Right atrium auricular region (tissue), 2 donors: ENCODE data around the gene OR4S1. TPM values are rescaled to one million over a fixed set of nuclear protein-coding genes. Genes with fewer than 3 reads are reported as not detected.

Source experiments
- DNase-seq: peaks from one replicate; pipeline ENCODE4 v3.0.0-alpha.2; 2019; ENCODE audit warnings: low spot score
- H3K27ac ChIP-seq, 2 donors: fragments of 200-600 bp; sonication (generic); 1 replicate in 1 of 2; 2 replicates in 1 of 2; pipeline ENCODE4 v1.5.1; 2016 to 2019
- H3K27me3 ChIP-seq, 2 donors: fragments of 200-600 bp; sonication (generic); one replicate each; pipeline versions ENCODE4 v1.5.1 to v1.6.0; 2017 to 2019
- H3K36me3 ChIP-seq: fragments of 200-600 bp; sonication (generic); one replicate; pipeline ENCODE4 v1.5.1; 2016
- H3K4me1 ChIP-seq, 2 donors: fragments of 200-600 bp; sonication (generic); one replicate each; pipeline versions ENCODE4 v1.5.1 to v1.6.0; 2017 to 2019
- H3K4me3 ChIP-seq, 2 donors: fragments of 200-600 bp; sonication (generic); 1 replicate in 1 of 2; 2 replicates in 1 of 2; pipeline ENCODE4 v1.5.1; 2017 to 2019; ENCODE audit warnings: mild to moderate bottlenecking in 1 of 2, moderate library complexity in 1 of 2
- H3K9me3 ChIP-seq, 2 donors: fragments of 200-600 bp; sonication (generic); one replicate each; pipeline ENCODE4 v1.5.1; 2019
- total RNA-seq, 2 donors: library from RNA; depleted of rRNA; stranded (reverse); fragments of >200 nt; gene quantifications; one replicate each; pipeline ENCODE4 v1.1.0, GENCODE V29; 2016
- TF ChIP-seq, protein P1 (sequence below), 2 donors: fragments of 200-600 bp; sonication (generic); IDR thresholded peaks; one replicate each; pipeline ENCODE4 v1.5.1; 2019; ENCODE audit warnings: antibody characterized with exemption in 2 of 2

OR4S1 gene
- total RNA-seq, 2 donors from 2014 or later = not detected

DNA sequence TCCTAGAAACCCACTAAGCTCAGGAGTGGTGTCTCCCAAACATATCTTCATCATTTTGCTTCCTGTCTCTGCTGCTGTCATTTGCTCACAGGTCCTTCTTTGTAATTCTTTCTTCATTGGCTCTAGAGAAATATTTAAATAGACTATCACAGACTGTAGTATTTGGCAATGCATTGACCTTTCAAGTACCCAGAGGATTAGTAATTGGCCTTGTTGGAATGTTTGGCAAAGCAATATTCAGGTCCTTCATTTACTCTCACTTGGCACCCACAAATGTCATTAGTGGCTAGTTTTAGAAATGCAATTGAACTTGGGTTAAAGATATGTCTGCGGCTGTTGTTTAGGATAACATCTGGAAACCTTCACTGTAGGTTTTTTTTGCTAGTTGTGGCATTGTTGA lies 48.7 kb downstream of the OR4S1 start:
- no peaks in the 10 kb centered on the region for H3K9me3 ChIP-seq
- TF ChIP-seq, protein P1, sequence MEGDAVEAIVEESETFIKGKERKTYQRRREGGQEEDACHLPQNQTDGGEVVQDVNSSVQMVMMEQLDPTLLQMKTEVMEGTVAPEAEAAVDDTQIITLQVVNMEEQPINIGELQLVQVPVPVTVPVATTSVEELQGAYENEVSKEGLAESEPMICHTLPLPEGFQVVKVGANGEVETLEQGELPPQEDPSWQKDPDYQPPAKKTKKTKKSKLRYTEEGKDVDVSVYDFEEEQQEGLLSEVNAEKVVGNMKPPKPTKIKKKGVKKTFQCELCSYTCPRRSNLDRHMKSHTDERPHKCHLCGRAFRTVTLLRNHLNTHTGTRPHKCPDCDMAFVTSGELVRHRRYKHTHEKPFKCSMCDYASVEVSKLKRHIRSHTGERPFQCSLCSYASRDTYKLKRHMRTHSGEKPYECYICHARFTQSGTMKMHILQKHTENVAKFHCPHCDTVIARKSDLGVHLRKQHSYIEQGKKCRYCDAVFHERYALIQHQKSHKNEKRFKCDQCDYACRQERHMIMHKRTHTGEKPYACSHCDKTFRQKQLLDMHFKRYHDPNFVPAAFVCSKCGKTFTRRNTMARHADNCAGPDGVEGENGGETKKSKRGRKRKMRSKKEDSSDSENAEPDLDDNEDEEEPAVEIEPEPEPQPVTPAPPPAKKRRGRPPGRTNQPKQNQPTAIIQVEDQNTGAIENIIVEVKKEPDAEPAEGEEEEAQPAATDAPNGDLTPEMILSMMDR (IDR thresholded peaks at IDR 0.05) = no peak

More for the DNA sequence above, 48.7 kb downstream of the OR4S1 start:
- no peaks in the 10 kb centered on the region for H3K36me3 ChIP-seq
- no peaks in the 10 kb centered on the region for H3K27me3 ChIP-seq
- H3K27ac ChIP-seq = no peak overlapping the region
- DNase-seq = no peak
- H3K4me1 ChIP-seq = no peaks in the 10 kb centered on the region
- no peak overlapping the region for H3K4me3 ChIP-seq

Other genes with a start within 250 kb of the OR4S1 start
- not detected for gene OR4B1, start 89.4 kb upstream of the OR4S1 start, total RNA-seq
- not detected for gene OR4X2, start 61.1 kb upstream of the OR4S1 start, total RNA-seq
- not detected for gene OR4X1, start 42.4 kb upstream of the OR4S1 start, total RNA-seq
- gene OR4C3, start 18.7 kb downstream of the OR4S1 start, total RNA-seq = not detected
- not detected for gene OR4C5, start 60.2 kb downstream of the OR4S1 start, total RNA-seq
- not detected for gene OR4A47, start 182.6 kb downstream of the OR4S1 start, total RNA-seq